CD14-positive monocyte (primary cell): ENCODE results near the gene STT3B. TPM values are rescaled to one million over a fixed set of nuclear protein-coding genes. Genes with fewer than 3 reads are reported as not detected.

Experiments used
- DNase-seq, 3 donors: peaks; one replicate each; pipeline ENCODE4 v3.0.0-alpha.2; 2011 to 2022
- H2AFZ ChIP-seq: 2 replicates; pipeline ENCODE4 v1.6.0; 2012; ENCODE audit warnings: mild to moderate bottlenecking, low read depth, low read length, inconsistent platforms; ENCODE audit not compliant: insufficient read depth, poor library complexity, severe bottlenecking
- H3K27ac ChIP-seq, 2 donors: 1 replicate in 1 of 2; 2 replicates in 1 of 2; pipeline ENCODE4 v1.5.1; 2012 to 2013; ENCODE audit warnings: low read length in 2 of 2, control low read depth in 1 of 2, inconsistent platforms in 1 of 2, low read depth in 1 of 2, mild to moderate bottlenecking in 1 of 2
- H3K27me3 ChIP-seq, 2 donors: one replicate each; pipeline versions ENCODE4 v1.6.0 to v1.6.1; 2011 to 2013; ENCODE audit warnings: low read length in 2 of 2; ENCODE audit not compliant: control insufficient read depth in 2 of 2, insufficient read depth in 2 of 2
- H3K36me3 ChIP-seq, 2 donors: replicated peaks in 1 of 2; 1 replicate in 1 of 2; 2 replicates in 1 of 2; pipeline versions ENCODE4 v1.5.1 to v1.6.1; 2012 to 2013; ENCODE audit warnings: low read length in 2 of 2, control low read depth in 1 of 2, inconsistent platforms in 1 of 2, mild to moderate bottlenecking in 1 of 2; ENCODE audit not compliant: insufficient read depth in 2 of 2, control insufficient read depth in 1 of 2
- H3K4me1 ChIP-seq, 2 donors: 1 replicate in 1 of 2; 2 replicates in 1 of 2; pipeline versions ENCODE4 v1.5.1 to v1.6.1; 2012 to 2013; ENCODE audit warnings: low read length in 2 of 2, control low read depth in 1 of 2, inconsistent platforms in 1 of 2, mild to moderate bottlenecking in 1 of 2, moderate library complexity in 1 of 2; ENCODE audit not compliant: insufficient read depth in 2 of 2, control insufficient read depth in 1 of 2
- H3K4me2 ChIP-seq: replicated peaks from 2 replicates; pipeline ENCODE3; 2012; ENCODE audit warnings: low read length, moderate library complexity, mild to moderate bottlenecking; ENCODE audit not compliant: poor library complexity, severe bottlenecking; ENCODE audit errors: extremely low read depth
- H3K4me3 ChIP-seq, 3 experiments: fragments of 200-600 bp in 1 of 3; sonication (generic) in 1 of 3; replicated peaks in 1 of 3; 1 replicate in 2 of 3; 2 replicates in 1 of 3; pipeline ENCODE4 v1.5.1; 2011 to 2013; ENCODE audit warnings: low read length in 3 of 3, mild to moderate bottlenecking in 3 of 3, control low read depth in 2 of 3, low read depth in 2 of 3, inconsistent platforms in 1 of 3, moderate library complexity in 1 of 3
- H3K79me2 ChIP-seq: 2 replicates; pipeline ENCODE4 v1.6.0; 2012; ENCODE audit warnings: mild to moderate bottlenecking, control low read depth, inconsistent platforms, low read length, moderate library complexity; ENCODE audit not compliant: insufficient read depth
- H3K9ac ChIP-seq: 2 replicates; pipeline ENCODE4 v1.6.0; 2017; ENCODE audit warnings: low read length, mild to moderate bottlenecking; ENCODE audit not compliant: insufficient read depth, poor library complexity, severe bottlenecking
- H3K9me3 ChIP-seq, 2 donors: replicated peaks in 1 of 2; 1 replicate in 1 of 2; 2 replicates in 1 of 2; pipeline versions ENCODE4 v1.5.1 to v1.6.1; 2012 to 2013; ENCODE audit warnings: low read length in 2 of 2, control low read depth in 1 of 2; ENCODE audit not compliant: control insufficient read depth in 1 of 2, insufficient read depth in 1 of 2
- H4K20me1 ChIP-seq: 2 replicates; pipeline ENCODE4 v1.6.0; 2012; ENCODE audit warnings: mild to moderate bottlenecking, low read length, control low read depth, moderate library complexity; ENCODE audit not compliant: insufficient read depth
- H3K27ac Mint-ChIP-seq, 7 donors: one replicate each; pipeline ENCODE4 v1.8.0; 2020; ENCODE audit warnings: mild to moderate bottlenecking in 7 of 7, mixed read lengths in 7 of 7, moderate library complexity in 6 of 7, inconsistent platforms in 2 of 7
- H3K27me3 Mint-ChIP-seq, 3 donors: one replicate each; pipeline ENCODE4 v1.8.0; 2021 to 2022; ENCODE audit warnings: low read depth in 3 of 3, mild to moderate bottlenecking in 3 of 3, mixed read lengths in 3 of 3, moderate library complexity in 3 of 3, inconsistent platforms in 1 of 3
- H3K36me3 Mint-ChIP-seq, 2 donors: one replicate each; pipeline ENCODE4 v1.8.0; 2020; ENCODE audit warnings: mixed read lengths in 2 of 2, inconsistent platforms in 1 of 2, mild to moderate bottlenecking in 1 of 2
- H3K4me1 Mint-ChIP-seq: one replicate; pipeline ENCODE4 v1.8.0; 2020; ENCODE audit warnings: mild to moderate bottlenecking, mixed read lengths
- H3K4me3 Mint-ChIP-seq, 2 donors: one replicate each; pipeline ENCODE4 v1.8.0; 2020; ENCODE audit warnings: mild to moderate bottlenecking in 2 of 2, mixed read lengths in 2 of 2, moderate library complexity in 1 of 2
- H3K9me3 Mint-ChIP-seq, 7 donors: one replicate each; pipeline ENCODE4 v1.8.0; 2020 to 2022; ENCODE audit warnings: mixed read lengths in 7 of 7, mild to moderate bottlenecking in 6 of 7, moderate library complexity in 6 of 7, inconsistent platforms in 2 of 7
- WGBS: methylation state at CpG from one replicate; pipeline ENCODE4 v1.1.5; 2013; ENCODE audit warnings: missing lambda C conversion rate; ENCODE audit not compliant: insufficient coverage; 5-methylcytosine and 5-hydroxymethylcytosine counted together
- intact Hi-C, 2 donors: fragments of 100-400 bp; cut with micrococcal nuclease; formaldehyde crosslinking; loops; one replicate each; pipeline versions ENCODE4 v1.15.0 to v1.15.1; 2023
- polyA plus RNA-seq, 3 donors: library from polyadenylated mRNA; depleted of rRNA in 1 of 3; unstranded in 2 of 3; stranded (reverse) in 1 of 3; fragments of 300-500 nt in 2 of 3; fragments of >200 nt in 1 of 3; fragmentation: Illumina TruSeq in 2 of 3; gene quantifications; 1 replicate in 2 of 3; 2 replicates in 1 of 3; pipeline ENCODE4 v1.2.3, GENCODE V29; 2012 to 2021
- TF ChIP-seq, protein P1 (sequence below): fragments of 200-600 bp; IDR thresholded peaks from one replicate; pipeline ENCODE4 v1.8.0; 2022; ENCODE audit warnings: antibody characterized with exemption, mild to moderate bottlenecking

The STT3B gene
- polyA plus RNA-seq, 3 donors: 47.3 to 97.0 (median 86.3) TPM

DNA sequence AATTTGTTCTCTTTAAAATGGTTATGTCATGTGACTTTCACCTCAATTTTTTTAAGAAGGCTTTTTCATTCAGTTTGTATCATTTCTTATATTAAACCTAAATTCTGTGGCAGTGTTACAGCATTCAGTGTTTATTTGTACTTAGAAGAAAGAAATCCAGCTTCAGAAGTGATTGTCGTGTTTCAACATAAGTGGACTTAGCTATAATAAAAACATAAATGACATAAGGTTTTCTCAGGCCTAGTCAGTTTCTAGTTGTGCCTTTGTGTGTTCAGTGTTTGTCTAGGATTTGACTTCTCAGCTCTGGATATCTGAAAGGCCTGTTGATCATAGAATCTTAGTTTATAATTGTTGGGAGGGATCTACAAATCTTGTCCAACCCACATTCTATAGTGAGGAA is 80.5 kb downstream of the STT3B start:
- Mint-ChIP-seq H3K27ac (peak overlapping the region in 1 of 7 donors; percentile 41), H3K9me3 (no peaks in the 10 kb centered on the region), H3K4me1 (peaks cover 8% of the 10 kb centered on the region), H3K27me3 (peaks cover 0 to 1% (median 0%) of the 10 kb centered on the region in 3 donors), H3K36me3 (peaks cover 20 to 32% of the 10 kb centered on the region in 2 donors), H3K4me3 (no peak overlapping the region)
- Histone ChIP-seq H3K27ac (peak overlapping the region in 1 of 2 donors; percentile 47), H3K79me2 (peaks cover 57% of the 10 kb centered on the region), H3K9ac (no peak overlapping the region), H3K4me2 (no peak overlapping the region), H3K4me1 (no peaks in the 10 kb centered on the region), H3K4me3 (no peak overlapping the region), H2AFZ (no peak overlapping the region), H3K27me3 (no peaks in the 10 kb centered on the region), H3K36me3 (peaks cover 17 to 39% of the 10 kb centered on the region in 2 donors), H3K9me3 (no peaks in the 10 kb centered on the region), H4K20me1 (peaks cover 61% of the 10 kb centered on the region)
- TF ChIP-seq, protein P1, sequence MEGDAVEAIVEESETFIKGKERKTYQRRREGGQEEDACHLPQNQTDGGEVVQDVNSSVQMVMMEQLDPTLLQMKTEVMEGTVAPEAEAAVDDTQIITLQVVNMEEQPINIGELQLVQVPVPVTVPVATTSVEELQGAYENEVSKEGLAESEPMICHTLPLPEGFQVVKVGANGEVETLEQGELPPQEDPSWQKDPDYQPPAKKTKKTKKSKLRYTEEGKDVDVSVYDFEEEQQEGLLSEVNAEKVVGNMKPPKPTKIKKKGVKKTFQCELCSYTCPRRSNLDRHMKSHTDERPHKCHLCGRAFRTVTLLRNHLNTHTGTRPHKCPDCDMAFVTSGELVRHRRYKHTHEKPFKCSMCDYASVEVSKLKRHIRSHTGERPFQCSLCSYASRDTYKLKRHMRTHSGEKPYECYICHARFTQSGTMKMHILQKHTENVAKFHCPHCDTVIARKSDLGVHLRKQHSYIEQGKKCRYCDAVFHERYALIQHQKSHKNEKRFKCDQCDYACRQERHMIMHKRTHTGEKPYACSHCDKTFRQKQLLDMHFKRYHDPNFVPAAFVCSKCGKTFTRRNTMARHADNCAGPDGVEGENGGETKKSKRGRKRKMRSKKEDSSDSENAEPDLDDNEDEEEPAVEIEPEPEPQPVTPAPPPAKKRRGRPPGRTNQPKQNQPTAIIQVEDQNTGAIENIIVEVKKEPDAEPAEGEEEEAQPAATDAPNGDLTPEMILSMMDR: no peak
- DNase-seq: no peak
- WGBS: no CpG with 5 or more reads among the region's 1 CpG
- intact Hi-C loops: no loop called here

DNA sequence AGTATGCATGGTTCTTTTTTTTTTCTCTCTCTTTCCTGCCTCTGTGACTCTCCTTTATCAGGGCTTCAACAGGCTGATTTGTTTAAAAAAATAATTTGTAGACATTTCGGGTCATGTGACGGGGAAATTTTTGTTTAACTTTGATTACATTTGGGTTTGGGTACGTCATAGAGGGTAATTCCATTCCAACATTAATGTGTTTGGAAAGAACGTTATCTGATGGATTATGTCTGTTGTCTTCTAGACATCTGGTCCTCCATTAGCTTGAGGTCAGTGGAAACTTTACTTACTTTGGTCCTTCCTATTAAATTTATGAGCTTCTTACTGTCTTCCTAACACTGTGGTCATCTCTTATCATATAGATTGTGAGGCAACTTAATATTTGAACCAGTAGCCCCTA is 80.9 kb downstream of the STT3B start:
- peaks cover 0 to 1% (median 0%) of the 10 kb centered on the region in 3 donors for H3K27me3 Mint-ChIP-seq
- H3K27me3 ChIP-seq: no peaks in the 10 kb centered on the region
- no peak overlapping the region for H3K4me2 ChIP-seq
- H3K4me3 Mint-ChIP-seq: no peak overlapping the region
- H3K9ac ChIP-seq: no peak overlapping the region
- H3K4me1 Mint-ChIP-seq: peaks cover 8% of the 10 kb centered on the region
- no peak overlapping the region for H3K4me3 ChIP-seq
- H4K20me1 ChIP-seq: peaks cover 56% of the 10 kb centered on the region
- peaks cover 21 to 39% of the 10 kb centered on the region in 2 donors for H3K36me3 ChIP-seq
- no CpG with 5 or more reads among the region's 4 CpGs for WGBS
- H3K36me3 Mint-ChIP-seq: peaks cover 22 to 35% of the 10 kb centered on the region in 2 donors
- H3K9me3 Mint-ChIP-seq: no peaks in the 10 kb centered on the region
- intact Hi-C loops: no loop called here
- H3K9me3 ChIP-seq: no peaks in the 10 kb centered on the region
- H3K4me1 ChIP-seq: no peaks in the 10 kb centered on the region
- H3K27ac ChIP-seq: no peak overlapping the region
- H3K27ac Mint-ChIP-seq: peak overlapping the region in 1 of 7 donors; percentile 32
- no peak for DNase-seq
- no peak overlapping the region for H2AFZ ChIP-seq
- peaks cover 52% of the 10 kb centered on the region for H3K79me2 ChIP-seq
- TF ChIP-seq, protein P1: no peak
